H9 (cell line): ENCODE measurements around the gene STOX1. TPM values are rescaled to one million over a fixed set of nuclear protein-coding genes. Genes with fewer than 3 reads are reported as not detected.

Source experiments
- DNase-seq: peaks from one replicate; pipeline ENCODE4 v3.0.0-alpha.2; 2017
- H2AFZ ChIP-seq: one replicate; pipeline ENCODE4 v1.6.1; 2013; ENCODE audit warnings: mild to moderate bottlenecking, low read length, control low read depth, moderate library complexity
- H2AK5ac ChIP-seq: 2 replicates; pipeline ENCODE4 v1.6.1; 2013; ENCODE audit warnings: low read length, control low read depth, mixed read lengths; ENCODE audit not compliant: insufficient read length
- H2BK120ac ChIP-seq: one replicate; pipeline ENCODE4 v1.6.1; 2013; ENCODE audit warnings: low read depth, mild to moderate bottlenecking, low read length, control low read depth, inconsistent platforms; ENCODE audit not compliant: poor library complexity, severe bottlenecking
- H2BK12ac ChIP-seq: 2 replicates; pipeline ENCODE4 v1.6.1; 2013; ENCODE audit warnings: low read length, control low read depth, mixed read lengths, low read depth; ENCODE audit not compliant: insufficient read length
- H2BK15ac ChIP-seq: 2 replicates; pipeline ENCODE4 v1.6.1; 2013; ENCODE audit warnings: low read depth, low read length, control low read depth
- H2BK20ac ChIP-seq: one replicate; pipeline ENCODE4 v1.6.1; 2013; ENCODE audit warnings: low read depth, mild to moderate bottlenecking, low read length, control low read depth, inconsistent platforms; ENCODE audit not compliant: poor library complexity, severe bottlenecking
- H2BK5ac ChIP-seq: 2 replicates; pipeline ENCODE4 v1.6.1; 2013; ENCODE audit warnings: low read length, control low read depth, mixed read lengths; ENCODE audit not compliant: insufficient read length
- H3K14ac ChIP-seq: 2 replicates; pipeline ENCODE4 v1.6.1; 2013; ENCODE audit warnings: low read length, control low read depth; ENCODE audit not compliant: insufficient read depth
- H3K18ac ChIP-seq: 2 replicates; pipeline ENCODE4 v1.6.1; 2013; ENCODE audit warnings: low read depth, mild to moderate bottlenecking, mixed read lengths, low read length, control low read depth; ENCODE audit not compliant: insufficient read length
- H3K23ac ChIP-seq: 2 replicates; pipeline ENCODE4 v1.6.1; 2013; ENCODE audit warnings: low read length, control low read depth, mixed read lengths, low read depth; ENCODE audit not compliant: insufficient read length
- H3K23me2 ChIP-seq: 2 replicates; pipeline ENCODE4 v1.6.1; 2013; ENCODE audit warnings: low read depth, mild to moderate bottlenecking, mixed read lengths, low read length, control low read depth; ENCODE audit not compliant: insufficient read length, poor library complexity, severe bottlenecking
- H3K27ac ChIP-seq: 2 replicates; pipeline ENCODE4 v1.5.1; 2013; ENCODE audit warnings: low read length, control low read depth, mixed read lengths, low read depth; ENCODE audit not compliant: insufficient read length
- H3K27me3 ChIP-seq: 2 replicates; pipeline ENCODE4 v1.6.1; 2013; ENCODE audit warnings: low read length, control low read depth, inconsistent platforms; ENCODE audit not compliant: insufficient read depth
- H3K4ac ChIP-seq: 2 replicates; pipeline ENCODE4 v1.6.1; 2013; ENCODE audit warnings: low read depth, mild to moderate bottlenecking, control low read depth, inconsistent platforms, low read length, moderate library complexity
- H3K4me1 ChIP-seq: 2 replicates; pipeline ENCODE4 v1.6.1; 2013; ENCODE audit warnings: low read length, control low read depth, inconsistent platforms; ENCODE audit not compliant: insufficient read depth
- H3K4me2 ChIP-seq: 2 replicates; pipeline ENCODE4 v1.6.1; 2013; ENCODE audit warnings: low read length, control low read depth, mixed read lengths; ENCODE audit not compliant: insufficient read length, insufficient read depth
- H3K56ac ChIP-seq: 2 replicates; pipeline ENCODE4 v1.6.1; 2013; ENCODE audit warnings: low read depth, mild to moderate bottlenecking, mixed read lengths, low read length, control low read depth; ENCODE audit not compliant: insufficient read length
- H3K79me1 ChIP-seq: 2 replicates; pipeline ENCODE4 v1.6.1; 2013; ENCODE audit warnings: low read depth, mild to moderate bottlenecking, moderate library complexity, low read length, control low read depth, inconsistent platforms; ENCODE audit not compliant: insufficient read depth, poor library complexity, severe bottlenecking
- H3K79me2 ChIP-seq: 2 replicates; pipeline ENCODE4 v1.6.1; 2013; ENCODE audit warnings: low read length, control low read depth, inconsistent platforms; ENCODE audit not compliant: insufficient read depth
- H3K9ac ChIP-seq: 2 replicates; pipeline ENCODE4 v1.6.1; 2013; ENCODE audit warnings: low read length, control low read depth, mixed read lengths; ENCODE audit not compliant: insufficient read length; ENCODE audit errors: extremely low read depth
- H3K9me3 ChIP-seq: one replicate; pipeline ENCODE4 v1.6.1; 2013; ENCODE audit warnings: low read depth, low read length, inconsistent platforms; ENCODE audit not compliant: control insufficient read depth
- H3T11ph ChIP-seq: one replicate; pipeline ENCODE4 v1.6.1; 2013; ENCODE audit warnings: mild to moderate bottlenecking, low read length, control low read depth, inconsistent platforms
- H4K20me1 ChIP-seq: one replicate; pipeline ENCODE4 v1.6.1; 2013; ENCODE audit not compliant: control insufficient read depth, insufficient read length, insufficient read depth
- H4K5ac ChIP-seq: 2 replicates; pipeline ENCODE4 v1.6.1; 2013; ENCODE audit warnings: low read depth, mild to moderate bottlenecking, mixed read lengths, low read length, control low read depth; ENCODE audit not compliant: insufficient read length
- H4K8ac ChIP-seq: replicated peaks from 2 replicates; pipeline ENCODE4 v1.6.1; 2013; ENCODE audit warnings: low read length, control low read depth, mixed read lengths, low read depth; ENCODE audit not compliant: insufficient read length
- H4K91ac ChIP-seq: 2 replicates; pipeline ENCODE4 v1.6.1; 2013; ENCODE audit warnings: low read depth, mild to moderate bottlenecking, moderate library complexity, mixed read lengths, low read length, control low read depth; ENCODE audit not compliant: insufficient read length
- H3K27ac Mint-ChIP-seq, 3 experiments: 2 replicates in 2 of 3; 3 replicates in 1 of 3; pipeline ENCODE4 v1.8.0; 2020 to 2021; ENCODE audit warnings: mixed read lengths in 3 of 3, mild to moderate bottlenecking in 1 of 3, moderate library complexity in 1 of 3
- H3K27me3 Mint-ChIP-seq: 2 replicates; pipeline ENCODE4 v1.8.0; 2021; ENCODE audit warnings: low read depth, mild to moderate bottlenecking, moderate library complexity, mixed read lengths
- H3K36me3 Mint-ChIP-seq, 3 experiments: 2 replicates in 2 of 3; 3 replicates in 1 of 3; pipeline ENCODE4 v1.8.0; 2020 to 2021; ENCODE audit warnings: low read depth in 3 of 3, mixed read lengths in 3 of 3; ENCODE audit not compliant: insufficient read depth in 1 of 3
- H3K4me1 Mint-ChIP-seq, 2 experiments: 2 replicates each; pipeline ENCODE4 v1.8.0; 2020; ENCODE audit warnings: mixed read lengths in 2 of 2
- H3K4me3 Mint-ChIP-seq, 2 experiments: 2 replicates in 1 of 2; 3 replicates in 1 of 2; pipeline ENCODE4 v1.8.0; 2020 to 2021; ENCODE audit warnings: mild to moderate bottlenecking in 2 of 2, mixed read lengths in 2 of 2, moderate library complexity in 1 of 2
- H3K9me3 Mint-ChIP-seq, 2 experiments: 2 replicates in 1 of 2; 3 replicates in 1 of 2; pipeline ENCODE4 v1.8.0; 2020; ENCODE audit warnings: mild to moderate bottlenecking in 2 of 2, mixed read lengths in 2 of 2, moderate library complexity in 1 of 2
- CTCF ChIP-seq: fragments of 200-600 bp; sonication (generic); conservative IDR thresholded peaks from 3 replicates; pipeline ENCODE4 v1.8.0; 2021; ENCODE audit warnings: antibody characterized with exemption, mild to moderate bottlenecking
- WGBS: extraction: QIAGEN DNeasy Blood & Tissue Kit; methylation state at CpG from one replicate; pipeline ENCODE4 v1.1.7; 2013; ENCODE audit warnings: missing lambda C conversion rate, low lambda C conversion rate, mixed read lengths; ENCODE audit not compliant: insufficient read length; ENCODE audit errors: extremely low coverage; 5-methylcytosine and 5-hydroxymethylcytosine counted together
- total RNA-seq: library from RNA; stranded (reverse); gene quantifications from 2 replicates; pipeline ENCODE4 v1.2.1, GENCODE V29; 2021

STOX1 gene
- total RNA-seq, 1 experiment from 2014 or later = 5.8 TPM

GRCh38 chr10:68861253-68861652 is 33.9 kb downstream of the STOX1 start:
- Histone ChIP-seq H3K18ac (no peak overlapping the region), H3K23me2 (no peaks in the 10 kb centered on the region), H4K8ac (no peak overlapping the region), H4K91ac (no peak overlapping the region), H2BK15ac (no peak overlapping the region), H3K23ac (no peak overlapping the region), H2AK5ac (no peak overlapping the region), H3K27me3 (no peaks in the 10 kb centered on the region), H3K14ac (no peak overlapping the region), H4K5ac (no peak overlapping the region), H3K4ac (no peak overlapping the region), H2AFZ (no peak overlapping the region), H3K56ac (no peak overlapping the region), H2BK120ac (no peak overlapping the region), H2BK5ac (no peak overlapping the region), H3K79me1 (no peaks in the 10 kb centered on the region), H3T11ph (no peak overlapping the region), H3K4me2 (no peak overlapping the region), H3K9me3 (peaks cover 11% of the 10 kb centered on the region), H3K79me2 (no peaks in the 10 kb centered on the region), H3K4me1 (no peaks in the 10 kb centered on the region), H3K27ac (no peak overlapping the region), H4K20me1 (no peaks in the 10 kb centered on the region), H3K9ac (no peak overlapping the region), H2BK12ac (no peak overlapping the region), H2BK20ac (no peak overlapping the region)
- no peak for TF ChIP-seq CTCF
- H3K27me3 Mint-ChIP-seq = no peaks in the 10 kb centered on the region; the same call in none of the 2 replicates
- H3K4me3 Mint-ChIP-seq = no peak overlapping the region
- H3K36me3 Mint-ChIP-seq = peaks cover 21 to 39% (median 36%) of the 10 kb centered on the region in 3 experiments
- no CpG with 5 or more reads among the region's 5 CpGs for WGBS
- H3K27ac Mint-ChIP-seq = no peak overlapping the region
- H3K4me1 Mint-ChIP-seq = peaks cover 2 to 5% of the 10 kb centered on the region in 2 experiments; a peak in 2 of 4 replicates
- peaks cover 37 to 38% of the 10 kb centered on the region in 2 experiments for H3K9me3 Mint-ChIP-seq
- no peak for DNase-seq
